OCI-LY7 (cell line): Measurements from ENCODE around the gene MSN.

Experiments used
- EZH2phosphoT487 ChIP-seq: fragments of 200-600 bp; sonication (generic); IDR thresholded peaks from 2 replicates; pipeline ENCODE4 v1.6.1; 2018; ENCODE audit warnings: low read depth, borderline replicate concordance, mild to moderate bottlenecking, mixed run types, antibody characterized with exemption, low read length, moderate library complexity, mixed read lengths
- TF ChIP-seq, protein P1 (sequence below): fragments of 200-600 bp; sonication (generic); conservative IDR thresholded peaks from 2 replicates; pipeline ENCODE4 v1.5.1; 2014; ENCODE audit warnings: mild to moderate bottlenecking, antibody characterized with exemption, low read length, moderate library complexity, mixed read lengths

DNA sequence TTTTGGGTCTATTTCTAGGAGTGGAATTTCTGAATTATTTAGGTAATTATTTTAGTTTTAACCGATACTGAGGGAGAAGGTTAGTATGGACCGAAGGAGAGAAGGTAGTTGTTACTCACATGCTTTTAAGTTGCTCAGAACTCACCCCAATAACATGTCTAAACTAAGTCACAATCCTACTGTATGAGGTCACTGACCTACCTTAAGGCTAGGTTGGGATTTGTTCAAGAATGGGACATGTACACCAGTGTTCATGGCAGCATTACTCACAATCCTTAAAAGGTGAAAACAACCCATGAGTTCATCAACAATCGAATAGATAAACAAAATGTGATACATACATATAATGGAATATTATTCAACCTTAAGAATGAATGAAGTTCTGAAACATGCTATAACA is 90.5 kb downstream of the MSN start:
- TF ChIP-seq, protein P1, sequence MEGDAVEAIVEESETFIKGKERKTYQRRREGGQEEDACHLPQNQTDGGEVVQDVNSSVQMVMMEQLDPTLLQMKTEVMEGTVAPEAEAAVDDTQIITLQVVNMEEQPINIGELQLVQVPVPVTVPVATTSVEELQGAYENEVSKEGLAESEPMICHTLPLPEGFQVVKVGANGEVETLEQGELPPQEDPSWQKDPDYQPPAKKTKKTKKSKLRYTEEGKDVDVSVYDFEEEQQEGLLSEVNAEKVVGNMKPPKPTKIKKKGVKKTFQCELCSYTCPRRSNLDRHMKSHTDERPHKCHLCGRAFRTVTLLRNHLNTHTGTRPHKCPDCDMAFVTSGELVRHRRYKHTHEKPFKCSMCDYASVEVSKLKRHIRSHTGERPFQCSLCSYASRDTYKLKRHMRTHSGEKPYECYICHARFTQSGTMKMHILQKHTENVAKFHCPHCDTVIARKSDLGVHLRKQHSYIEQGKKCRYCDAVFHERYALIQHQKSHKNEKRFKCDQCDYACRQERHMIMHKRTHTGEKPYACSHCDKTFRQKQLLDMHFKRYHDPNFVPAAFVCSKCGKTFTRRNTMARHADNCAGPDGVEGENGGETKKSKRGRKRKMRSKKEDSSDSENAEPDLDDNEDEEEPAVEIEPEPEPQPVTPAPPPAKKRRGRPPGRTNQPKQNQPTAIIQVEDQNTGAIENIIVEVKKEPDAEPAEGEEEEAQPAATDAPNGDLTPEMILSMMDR: no peak
- TF ChIP-seq EZH2phosphoT487: no peak
